Heart left ventricle (tissue), 13 donors: ENCODE results near the gene SH3GL3.

Experiments
- CTCF ChIP-seq, 12 donors: fragments of 200-600 bp; sonication (generic) in 4 of 12; IDR thresholded peaks; one replicate each; pipeline versions ENCODE4 v1.5.0 to v1.8.0; 2018 to 2022; ENCODE audit warnings: antibody characterized with exemption in 12 of 12, mild to moderate bottlenecking in 5 of 12
- POLR2A ChIP-seq, 2 donors: fragments of 450-650 bp; IDR thresholded peaks; one replicate each; pipeline ENCODE4 v1.6.1; 2017; ENCODE audit warnings: antibody characterized with exemption in 2 of 2, mild to moderate bottlenecking in 2 of 2, moderate library complexity in 2 of 2
- donor health status: ischemic (EF 13 %, LVEDD 7.1; RV severe dilation, severe dysfunction).
- donor health status: DM: no; HTN: yes; CAD: no.
- donor health status: DM: no; HTN: no; CAD: no.
- donor health status: ischemic (EF 25% LVEDD 6.9; RV normal size, moderate dysfunction).
- donor health status: ischemic (EF 25% LVEDD 5.7; RV mildly dilated, moderate dysfunction).
- donor health status: ischemic (EF 35%, LVEDD 5.7; RV mildly dilated, moderate dysfunction).
- donor health status: nonischemic (EF 11% LVEDD 7.7; RV severe dilation, severe dysfunction).
- donor health status: DM: yes; HTN: yes; CAD: no.
- donor health status: PGD.
- donor health status: ischemic (EF 29% LVEDD 5.4; RV normal size, mild dysfunction).
- donor health status: nonischemic (EF 23%, LVEDD 6.1; RV moderate dilation, normal function).

DNA sequence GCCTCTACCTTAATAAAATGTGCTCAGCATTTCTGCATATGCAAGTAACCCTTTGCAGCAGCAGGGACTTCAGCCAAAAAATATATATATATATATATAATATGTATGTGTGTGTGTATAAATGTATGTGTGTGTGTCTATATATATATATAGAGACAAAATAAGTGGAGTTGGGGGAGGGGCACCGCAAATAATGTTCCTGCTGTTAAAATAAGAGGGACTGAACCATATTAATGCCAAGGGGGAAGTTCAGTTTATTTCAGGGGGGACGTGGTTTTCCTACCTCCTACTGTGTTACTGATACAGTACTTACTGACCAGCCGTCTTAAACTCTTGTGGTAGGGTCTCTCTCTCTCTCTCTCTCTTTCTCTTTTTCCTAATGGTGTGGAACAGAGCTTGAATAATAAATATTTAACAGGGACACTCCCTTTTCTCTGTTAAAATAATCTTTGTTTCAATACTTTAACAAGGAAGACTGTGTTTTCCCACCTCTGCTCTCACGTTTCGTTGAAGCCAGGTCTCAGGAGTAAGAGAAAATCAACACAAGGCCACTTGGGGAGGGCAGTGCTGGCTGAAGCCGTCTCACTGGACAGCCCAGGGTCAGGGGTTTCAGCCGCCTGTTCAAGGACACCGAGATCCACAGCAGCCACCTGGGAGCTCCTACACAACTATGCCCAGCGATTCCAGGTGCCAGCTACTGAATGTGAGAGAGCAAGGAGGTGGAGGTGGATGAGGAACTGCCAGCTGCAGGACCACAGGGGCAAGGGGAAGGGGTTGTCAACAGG is 164.0 kb downstream of the SH3GL3 start:
- no peak for TF ChIP-seq CTCF (IDR thresholded peaks at IDR 0.05)
- no peak for TF ChIP-seq POLR2A (IDR thresholded peaks at IDR 0.05)
